GM23338 (cell line): ENCODE measurements around the gene SOS1. TPM values are rescaled to one million over a fixed set of nuclear protein-coding genes. Genes with fewer than 3 reads are reported as not detected.
A peak's percentile ranks its signal among the peaks of the same experiment; 100 is the strongest.

Experiments
- ATAC-seq: fragments of 200-7000 bp; cut with Tn5 transposase; 3 replicates; pipeline ENCODE4 v1.9.1; 2020
- DNase-seq: peaks from one replicate; pipeline ENCODE4 v3.0.0-alpha.2; 2015; ENCODE audit warnings: low spot score
- H2AFZ ChIP-seq: fragments of 200-600 bp; sonication (generic); 2 replicates; pipeline ENCODE4 v1.8.0; 2016; ENCODE audit warnings: antibody characterized with exemption, mild to moderate bottlenecking, moderate library complexity
- H3F3A ChIP-seq: fragments of 200-600 bp; sonication (generic); replicated peaks from 2 replicates; pipeline ENCODE4 v1.8.0; 2017; ENCODE audit warnings: antibody characterized with exemption, mixed run types, low read depth
- H3K27ac ChIP-seq: fragments of 200-600 bp; sonication (generic); 2 replicates; pipeline ENCODE4 v1.6.1; 2016; ENCODE audit warnings: low read depth
- H3K27me3 ChIP-seq: fragments of 200-600 bp; sonication (generic); 2 replicates; pipeline ENCODE4 v1.8.0; 2016; ENCODE audit warnings: mild to moderate bottlenecking, mixed run types, moderate library complexity; ENCODE audit not compliant: insufficient read depth
- H3K36me3 ChIP-seq: fragments of 200-600 bp; sonication (generic); 2 replicates; pipeline ENCODE4 v1.8.0; 2016; ENCODE audit warnings: mild to moderate bottlenecking; ENCODE audit not compliant: insufficient read depth
- H3K4me1 ChIP-seq: fragments of 200-600 bp; sonication (generic); 2 replicates; pipeline ENCODE4 v1.8.0; 2016; ENCODE audit warnings: mild to moderate bottlenecking, moderate library complexity; ENCODE audit not compliant: insufficient read depth
- H3K4me2 ChIP-seq: fragments of 200-600 bp; sonication (generic); 2 replicates; pipeline ENCODE4 v1.7.1; 2017; ENCODE audit warnings: mixed run types
- H3K4me3 ChIP-seq: fragments of 200-600 bp; sonication (generic); 2 replicates; pipeline ENCODE4 v1.6.1; 2016; ENCODE audit warnings: mixed run types
- H3K79me2 ChIP-seq: fragments of 200-600 bp; sonication (generic); replicated peaks from 2 replicates; pipeline ENCODE4 v1.8.0; 2017; ENCODE audit warnings: mild to moderate bottlenecking; ENCODE audit not compliant: insufficient read depth
- H3K9me2 ChIP-seq: fragments of 200-600 bp; sonication (generic); 2 replicates; pipeline ENCODE4 v1.8.0; 2017; ENCODE audit not compliant: insufficient read depth
- H4K20me1 ChIP-seq: fragments of 200-600 bp; sonication (generic); replicated peaks from 2 replicates; pipeline ENCODE4 v1.8.0; 2017; ENCODE audit warnings: mild to moderate bottlenecking; ENCODE audit not compliant: insufficient read depth
- H3K27ac Mint-ChIP-seq: 2 replicates; pipeline ENCODE4 v1.8.0; 2020; ENCODE audit warnings: inconsistent platforms, mild to moderate bottlenecking, moderate library complexity, mixed read lengths
- H3K27me3 Mint-ChIP-seq: 3 replicates; pipeline ENCODE4 v1.8.0; 2022; ENCODE audit warnings: low read depth, mild to moderate bottlenecking, moderate library complexity, mixed read lengths, inconsistent platforms; ENCODE audit not compliant: insufficient read depth, poor library complexity
- H3K36me3 Mint-ChIP-seq: 3 replicates; pipeline ENCODE4 v1.8.0; 2021; ENCODE audit warnings: low read depth, mild to moderate bottlenecking, inconsistent platforms, moderate library complexity, mixed read lengths
- H3K4me1 Mint-ChIP-seq: 3 replicates; pipeline ENCODE4 v1.8.0; 2020; ENCODE audit warnings: mild to moderate bottlenecking, inconsistent platforms, mixed read lengths
- H3K4me3 Mint-ChIP-seq: 3 replicates; pipeline ENCODE4 v1.8.0; 2021; ENCODE audit warnings: moderate library complexity, mild to moderate bottlenecking, inconsistent platforms, mixed read lengths
- H3K9me3 Mint-ChIP-seq: 3 replicates; pipeline ENCODE4 v1.8.0; 2020; ENCODE audit warnings: moderate library complexity, mild to moderate bottlenecking, inconsistent platforms, mixed read lengths
- CREB1 ChIP-seq: fragments of 250-450 bp; sonication (Bioruptor Pico); IDR thresholded peaks from 2 replicates; pipeline ENCODE4 v1.5.0; 2020; ENCODE audit warnings: low read depth, mild to moderate bottlenecking, moderate library complexity
- CTCF ChIP-seq, 2 experiments: fragments of 200-600 bp in 1 of 2; sonication (generic) in 1 of 2; conservative IDR thresholded peaks; 2 replicates each; pipeline versions ENCODE4 v1.5.1 to v1.6.1; 2016 to 2017; ENCODE audit warnings: antibody characterized with exemption in 2 of 2, low read depth in 2 of 2, mild to moderate bottlenecking in 2 of 2, moderate library complexity in 1 of 2
- EZH2phosphoT487 ChIP-seq: fragments of 200-600 bp; sonication (generic); IDR thresholded peaks from one replicate; pipeline ENCODE4 v1.8.1; 2018; ENCODE audit warnings: antibody characterized with exemption; ENCODE audit not compliant: unreplicated experiment
- POLR2AphosphoS5 ChIP-seq: IDR thresholded peaks from 2 replicates; pipeline ENCODE4 v1.6.1; 2016; ENCODE audit warnings: antibody characterized with exemption, low read depth
- ZNF114 ChIP-seq: fragments of 250-450 bp; sonication (Bioruptor Pico); IDR thresholded peaks from 2 replicates; pipeline ENCODE4 v1.5.0; 2020; ENCODE audit warnings: mild to moderate bottlenecking, moderate library complexity
- ZNF462 ChIP-seq: fragments of 250-450 bp; sonication (Bioruptor Pico); IDR thresholded peaks from 2 replicates; pipeline ENCODE4 v1.5.0; 2020; ENCODE audit warnings: mild to moderate bottlenecking, moderate library complexity
- polyA plus RNA-seq: library from polyadenylated mRNA; unstranded; fragments of >200 nt; fragmentation: Nextera tagmentation; extraction: Ambion mirVana; gene quantifications from 2 replicates; pipeline ENCODE4 v1.2.1, GENCODE V29; 2016
- total RNA-seq: library from RNA; depleted of rRNA; stranded (reverse); fragments of >200 nt; shearing (Covaris generic); gene quantifications from 2 replicates; pipeline ENCODE4 v1.2.3, GENCODE V29; 2014

The SOS1 gene
- total and polyA plus RNA-seq, 2 experiments from 2014 or later = 13.4 to 21.9 TPM

- no peaks in the 10 kb centered on the region for H3K36me3 ChIP-seq
- peaks cover 10% of the 10 kb centered on the region for H3K4me1 ChIP-seq
- Mint-ChIP-seq H3K36me3 (no peaks in the 10 kb centered on the region), H3K4me3 (no peak overlapping the region), H3K27ac (0 out of 2 replicates have a peak overlapping the region, but pooled peaks have one; percentile 27), H3K4me1 (peaks cover 17% of the 10 kb centered on the region), H3K9me3 (no peaks in the 10 kb centered on the region), H3K27me3 (no peaks in the 10 kb centered on the region)
- H3F3A ChIP-seq = no peaks in the 10 kb centered on the region
- DNase-seq (no peak), ATAC-seq (no peak)
- no peak overlapping the region for H2AFZ ChIP-seq
- no peaks in the 10 kb centered on the region for H3K27me3 ChIP-seq
- no peaks in the 10 kb centered on the region for H3K79me2 ChIP-seq
- TF ChIP-seq EZH2phosphoT487 = no peak
- no peak for TF ChIP-seq ZNF462 (CRISPR knock-in tag)
- no peak for TF ChIP-seq POLR2AphosphoS5
- TF ChIP-seq CTCF (conservative IDR thresholded peaks at IDR 0.05; ENCODE audit: low read depth in 2 of 2) = no peak
- no peak for TF ChIP-seq ZNF114 (CRISPR knock-in tag)
- TF ChIP-seq CREB1 (CRISPR knock-in tag) = no peak
- no peak overlapping the region for H3K27ac ChIP-seq
- no peak overlapping the region for H3K4me3 ChIP-seq
- no peaks in the 10 kb centered on the region for H3K9me2 ChIP-seq
- H4K20me1 ChIP-seq = no peaks in the 10 kb centered on the region
- H3K4me2 ChIP-seq = no peak overlapping the region
Measured at GRCh38 chr2:38940746-38941145, 180.1 kb downstream of the SOS1 start.
